A673 (cell line): ENCODE results near the gene RNGTT.

Source experiments
- CTCF ChIP-seq: fragments of 300-800, 200-600 bp; sonication (generic); conservative IDR thresholded peaks from 2 replicates; pipeline ENCODE4 v1.5.1; 2017; ENCODE audit warnings: low read depth, mild to moderate bottlenecking, antibody characterized with exemption, low read length, moderate library complexity, mixed read lengths
- EZH2 ChIP-seq: fragments of 200-600 bp; sonication (generic); IDR thresholded peaks from 2 replicates; pipeline ENCODE4 v1.6.1; 2017; ENCODE audit warnings: borderline replicate concordance, low read depth, mild to moderate bottlenecking, mixed read lengths, antibody characterized with exemption, low read length; ENCODE audit not compliant: poor library complexity, severe bottlenecking

GRCh38 chr6:88860310-88860709 lies 103.1 kb downstream of the RNGTT start:
- TF ChIP-seq EZH2: no peak
- no peak for TF ChIP-seq CTCF
